Adipocyte (in vitro differentiated cells): Measurements from ENCODE around the gene GNB5.
"Not testable (repeated sequence)": the region's sequence is repeated elsewhere in the genome, so short reads cannot be mapped to it uniquely, and the experiment has no call there.

ENCODE experiments used
- DNase-seq: peaks from one replicate; pipeline ENCODE4 v3.0.0-alpha.2; 2015; ENCODE audit warnings: low read depth
- H3K27me3 ChIP-seq: replicated peaks from 2 replicates; pipeline ENCODE4 v1.7.0; 2013; ENCODE audit warnings: mild to moderate bottlenecking, low read length, moderate library complexity; ENCODE audit not compliant: control insufficient read depth, insufficient read depth
- H3K36me3 ChIP-seq: 2 replicates; pipeline ENCODE4 v1.7.0; 2013; ENCODE audit warnings: low read length, mild to moderate bottlenecking, moderate library complexity; ENCODE audit not compliant: control insufficient read depth, insufficient read depth, severe bottlenecking
- H3K4me1 ChIP-seq: 2 replicates; pipeline ENCODE4 v1.7.0; 2013; ENCODE audit warnings: mild to moderate bottlenecking, low read length, moderate library complexity; ENCODE audit not compliant: control insufficient read depth, insufficient read depth
- H3K4me3 ChIP-seq: 2 replicates; pipeline ENCODE4 v1.7.0; 2013; ENCODE audit warnings: mild to moderate bottlenecking, low read length, moderate library complexity
- H3K9ac ChIP-seq: 2 replicates; pipeline ENCODE4 v1.7.0; 2013; ENCODE audit warnings: mild to moderate bottlenecking, low read length, moderate library complexity
- H3K9me3 ChIP-seq: 2 replicates; pipeline ENCODE4 v1.7.0; 2013; ENCODE audit warnings: mild to moderate bottlenecking, low read length, moderate library complexity; ENCODE audit not compliant: control insufficient read depth

Gene GNB5

GRCh38 chr15:52083037-52083359, 108.2 kb downstream of the GNB5 start:
- H3K9ac ChIP-seq, DNase-seq, H3K4me3 ChIP-seq, H3K27me3 ChIP-seq, H3K4me1 ChIP-seq, H3K36me3 ChIP-seq: not testable (repeated sequence)
- peaks cover 13% of the 10 kb centered on the region for H3K9me3 ChIP-seq

GRCh38 chr15:52082197-52083036, 108.8 kb downstream of the GNB5 start:
- Histone ChIP-seq H3K9me3 (peaks cover 13% of the 10 kb centered on the region), H3K27me3 (no peaks in the 10 kb centered on the region), H3K9ac (no peak overlapping the region), H3K4me3 (no peak overlapping the region), H3K36me3 (no peaks in the 10 kb centered on the region), H3K4me1 (peaks cover 5% of the 10 kb centered on the region)
- no peak for DNase-seq

- H3K4me3 ChIP-seq = no peak overlapping the region
- DNase-seq = no peak
- H3K36me3 ChIP-seq = no peaks in the 10 kb centered on the region
- H3K4me1 ChIP-seq = peaks cover 15% of the 10 kb centered on the region
- no peak overlapping the region for H3K9ac ChIP-seq
- H3K27me3 ChIP-seq = no peaks in the 10 kb centered on the region
- no peaks in the 10 kb centered on the region for H3K9me3 ChIP-seq
Observed at GRCh38 chr15:52080706-52081392, 110.3 kb downstream of the GNB5 start.

- Histone ChIP-seq H3K9me3 (no peaks in the 10 kb centered on the region), H3K4me3 (no peak overlapping the region), H3K4me1 (peaks cover 15% of the 10 kb centered on the region), H3K9ac (no peak overlapping the region), H3K27me3 (no peaks in the 10 kb centered on the region), H3K36me3 (no peaks in the 10 kb centered on the region)
- no peak for DNase-seq
Observed at GRCh38 chr15:52080031-52080430, 111.2 kb downstream of the GNB5 start.

GRCh38 chr15:52078876-52079700, 112.1 kb downstream of the GNB5 start:
- Histone ChIP-seq H3K4me1 (peaks cover 15% of the 10 kb centered on the region), H3K27me3 (no peaks in the 10 kb centered on the region), H3K36me3 (no peaks in the 10 kb centered on the region), H3K4me3 (no peak overlapping the region), H3K9me3 (no peaks in the 10 kb centered on the region), H3K9ac (no peak overlapping the region)
- peak; percentile 83 for DNase-seq

GRCh38 chr15:52078197-52078875, 112.9 kb downstream of the GNB5 start:
- Histone ChIP-seq H3K27me3 (no peaks in the 10 kb centered on the region), H3K36me3 (no peaks in the 10 kb centered on the region)
- DNase-seq = no peak

GRCh38 chr15:52076889-52077781, 114.1 kb downstream of the GNB5 start:
- Histone ChIP-seq H3K36me3 (no peaks in the 10 kb centered on the region), H3K9ac (peak overlapping the region; percentile 15), H3K9me3 (no peaks in the 10 kb centered on the region), H3K27me3 (no peaks in the 10 kb centered on the region), H3K4me1 (peaks cover 15% of the 10 kb centered on the region), H3K4me3 (no peak overlapping the region)
- DNase-seq = peak; percentile 46

More at GRCh38 chr15:52078197-52078875, 112.9 kb downstream of the GNB5 start:
- Histone ChIP-seq H3K4me3 (no peak overlapping the region), H3K9ac (no peak overlapping the region), H3K9me3 (no peaks in the 10 kb centered on the region), H3K4me1 (peaks cover 15% of the 10 kb centered on the region)

- DNase-seq = no peak
- H3K36me3 ChIP-seq = no peaks in the 10 kb centered on the region
- no peaks in the 10 kb centered on the region for H3K27me3 ChIP-seq
- no peak overlapping the region for H3K4me3 ChIP-seq
- H3K4me1 ChIP-seq = peaks cover 1% of the 10 kb centered on the region
- no peak overlapping the region for H3K9ac ChIP-seq
- H3K9me3 ChIP-seq = no peaks in the 10 kb centered on the region
Observed at GRCh38 chr15:52071570-52071969, 119.6 kb downstream of the GNB5 start.

- Histone ChIP-seq H3K4me1 (no peaks in the 10 kb centered on the region), H3K4me3 (no peak overlapping the region), H3K9me3 (no peaks in the 10 kb centered on the region), H3K9ac (no peak overlapping the region), H3K36me3 (peaks cover 10% of the 10 kb centered on the region), H3K27me3 (no peaks in the 10 kb centered on the region)
- DNase-seq = no peak
Observed at GRCh38 chr15:52069559-52069958, 121.6 kb downstream of the GNB5 start.

GRCh38 chr15:52068004-52068615, 123.1 kb downstream of the GNB5 start:
- Histone ChIP-seq H3K9ac (no peak overlapping the region), H3K9me3 (no peaks in the 10 kb centered on the region), H3K27me3 (no peaks in the 10 kb centered on the region), H3K36me3 (peaks cover 22% of the 10 kb centered on the region), H3K4me3 (no peak overlapping the region), H3K4me1 (no peaks in the 10 kb centered on the region)
- DNase-seq = peak; percentile 15
